K562 (cell line): ENCODE data around the gene EMC9. TPM values are rescaled to one million over a fixed set of nuclear protein-coding genes. Genes with fewer than 3 reads are reported as not detected.
A peak's percentile ranks its signal among the peaks of the same experiment; 100 is the strongest.

Experiments
- CXXC5 ChIP-seq: fragments of 250-450 bp; sonication (Bioruptor Pico); IDR thresholded peaks from 2 replicates; pipeline ENCODE4 v1.8.0; 2022; ENCODE audit warnings: inconsistent platforms, mild to moderate bottlenecking, moderate library complexity
- RREB1 ChIP-seq: fragments of 250-450 bp; sonication (Bioruptor Pico); IDR thresholded peaks from 2 replicates; pipeline ENCODE4 v1.4.0; 2020
- SAP30 ChIP-seq: fragments of 200-600 bp; sonication (generic); IDR thresholded peaks from 2 replicates; pipeline ENCODE4 v1.6.1; 2012; ENCODE audit warnings: borderline replicate concordance, low read depth, mild to moderate bottlenecking, moderate library complexity, low read length, control low read depth, inconsistent platforms; ENCODE audit not compliant: insufficient read depth, poor library complexity, severe bottlenecking
- SIN3A ChIP-seq, 2 experiments: fragments of 150-350 bp in 1 of 2; IDR thresholded peaks; 2 replicates each; pipeline ENCODE4 v1.6.1; 2011 to 2016; ENCODE audit warnings: borderline replicate concordance in 2 of 2, low read depth in 2 of 2, low read length in 2 of 2, mild to moderate bottlenecking in 2 of 2, moderate library complexity in 2 of 2; ENCODE audit not compliant: control insufficient read depth in 1 of 2
- STAT5B ChIP-seq: fragments of 250-450 bp; sonication (Bioruptor Pico); IDR thresholded peaks from 2 replicates; pipeline ENCODE4 v1.8.0; 2021; ENCODE audit warnings: mild to moderate bottlenecking, inconsistent platforms
- ZNF197 ChIP-seq: fragments of 200-800 bp; sonication (Bioruptor generic); IDR thresholded peaks from 2 replicates; pipeline ENCODE4 v1.6.1; 2016; ENCODE audit warnings: low read depth, missing genetic modification characterization, missing compliant biosample characterization
- ZNF77 ChIP-seq: fragments of 250-450 bp; sonication (Bioruptor Pico); IDR thresholded peaks from 2 replicates; pipeline ENCODE4 v1.5.0; 2020
- polyA plus RNA-seq, 8 experiments: library from polyadenylated mRNA; depleted of rRNA in 4 of 8; stranded (reverse) in 5 of 8; unstranded in 3 of 8; fragments of >200 nt; fragmentation: Nextera tagmentation in 2 of 8; fragmentation: Illumina TruSeq in 1 of 8; extraction: Ambion mirVana in 2 of 8; extraction: Trizol in 1 of 8; gene quantifications; 2 replicates each; pipeline versions ENCODE4 v1.2.1 to v1.2.3, GENCODE V29; 2011 to 2014; ENCODE audit warnings: inconsistent platforms in 1 of 8, missing spikeins in 1 of 8
- total RNA-seq, 7 experiments: library from RNA; depleted of rRNA in 6 of 7; stranded (reverse); fragments of >200 nt in 6 of 7; fragmentation: Illumina TruSeq in 2 of 7; extraction: Trizol in 2 of 7; gene quantifications; 2 replicates each; pipeline versions ENCODE4 v1.2.1 to v1.2.3, GENCODE V29; 2011 to 2021; ENCODE audit warnings: low replicate concordance in 1 of 7
- TF ChIP-seq, protein P1 (sequence below): sonication (generic); formaldehyde crosslinking; IDR thresholded peaks from 2 replicates; pipeline ENCODE4 v1.8.0; 2022; ENCODE audit warnings: mild to moderate bottlenecking, missing genetic modification reagents
- TF ChIP-seq, protein P2 (sequence below), 2 experiments: fragments of 450-650 bp; IDR thresholded peaks; 2 replicates each; pipeline ENCODE4 v1.6.1; 2016; ENCODE audit warnings: mild to moderate bottlenecking in 2 of 2, borderline replicate concordance in 1 of 2, low read depth in 1 of 2, moderate library complexity in 1 of 2

The EMC9 gene
- total and polyA plus RNA-seq, 9 of the 15 experiments (the other 6 are each of a cell fraction or from before 2014, with no cell fraction given), result 3.1 to 13.2 (median 7.8) TPM

- TF ChIP-seq RREB1, result no peak
- peak; percentile 92 for TF ChIP-seq SAP30
- TF ChIP-seq SIN3A (IDR thresholded peaks at IDR 0.05; ENCODE audit: borderline replicate concordance in 2 of 2, control insufficient read depth in 1 of 2, low read depth in 2 of 2, low read length in 2 of 2), result peak; percentile 79 to 80; a peak in 3 of 4 replicates
- TF ChIP-seq, protein P1, sequence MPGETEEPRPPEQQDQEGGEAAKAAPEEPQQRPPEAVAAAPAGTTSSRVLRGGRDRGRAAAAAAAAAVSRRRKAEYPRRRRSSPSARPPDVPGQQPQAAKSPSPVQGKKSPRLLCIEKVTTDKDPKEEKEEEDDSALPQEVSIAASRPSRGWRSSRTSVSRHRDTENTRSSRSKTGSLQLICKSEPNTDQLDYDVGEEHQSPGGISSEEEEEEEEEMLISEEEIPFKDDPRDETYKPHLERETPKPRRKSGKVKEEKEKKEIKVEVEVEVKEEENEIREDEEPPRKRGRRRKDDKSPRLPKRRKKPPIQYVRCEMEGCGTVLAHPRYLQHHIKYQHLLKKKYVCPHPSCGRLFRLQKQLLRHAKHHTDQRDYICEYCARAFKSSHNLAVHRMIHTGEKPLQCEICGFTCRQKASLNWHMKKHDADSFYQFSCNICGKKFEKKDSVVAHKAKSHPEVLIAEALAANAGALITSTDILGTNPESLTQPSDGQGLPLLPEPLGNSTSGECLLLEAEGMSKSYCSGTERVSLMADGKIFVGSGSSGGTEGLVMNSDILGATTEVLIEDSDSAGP, result no peak
- TF ChIP-seq, protein P2, sequence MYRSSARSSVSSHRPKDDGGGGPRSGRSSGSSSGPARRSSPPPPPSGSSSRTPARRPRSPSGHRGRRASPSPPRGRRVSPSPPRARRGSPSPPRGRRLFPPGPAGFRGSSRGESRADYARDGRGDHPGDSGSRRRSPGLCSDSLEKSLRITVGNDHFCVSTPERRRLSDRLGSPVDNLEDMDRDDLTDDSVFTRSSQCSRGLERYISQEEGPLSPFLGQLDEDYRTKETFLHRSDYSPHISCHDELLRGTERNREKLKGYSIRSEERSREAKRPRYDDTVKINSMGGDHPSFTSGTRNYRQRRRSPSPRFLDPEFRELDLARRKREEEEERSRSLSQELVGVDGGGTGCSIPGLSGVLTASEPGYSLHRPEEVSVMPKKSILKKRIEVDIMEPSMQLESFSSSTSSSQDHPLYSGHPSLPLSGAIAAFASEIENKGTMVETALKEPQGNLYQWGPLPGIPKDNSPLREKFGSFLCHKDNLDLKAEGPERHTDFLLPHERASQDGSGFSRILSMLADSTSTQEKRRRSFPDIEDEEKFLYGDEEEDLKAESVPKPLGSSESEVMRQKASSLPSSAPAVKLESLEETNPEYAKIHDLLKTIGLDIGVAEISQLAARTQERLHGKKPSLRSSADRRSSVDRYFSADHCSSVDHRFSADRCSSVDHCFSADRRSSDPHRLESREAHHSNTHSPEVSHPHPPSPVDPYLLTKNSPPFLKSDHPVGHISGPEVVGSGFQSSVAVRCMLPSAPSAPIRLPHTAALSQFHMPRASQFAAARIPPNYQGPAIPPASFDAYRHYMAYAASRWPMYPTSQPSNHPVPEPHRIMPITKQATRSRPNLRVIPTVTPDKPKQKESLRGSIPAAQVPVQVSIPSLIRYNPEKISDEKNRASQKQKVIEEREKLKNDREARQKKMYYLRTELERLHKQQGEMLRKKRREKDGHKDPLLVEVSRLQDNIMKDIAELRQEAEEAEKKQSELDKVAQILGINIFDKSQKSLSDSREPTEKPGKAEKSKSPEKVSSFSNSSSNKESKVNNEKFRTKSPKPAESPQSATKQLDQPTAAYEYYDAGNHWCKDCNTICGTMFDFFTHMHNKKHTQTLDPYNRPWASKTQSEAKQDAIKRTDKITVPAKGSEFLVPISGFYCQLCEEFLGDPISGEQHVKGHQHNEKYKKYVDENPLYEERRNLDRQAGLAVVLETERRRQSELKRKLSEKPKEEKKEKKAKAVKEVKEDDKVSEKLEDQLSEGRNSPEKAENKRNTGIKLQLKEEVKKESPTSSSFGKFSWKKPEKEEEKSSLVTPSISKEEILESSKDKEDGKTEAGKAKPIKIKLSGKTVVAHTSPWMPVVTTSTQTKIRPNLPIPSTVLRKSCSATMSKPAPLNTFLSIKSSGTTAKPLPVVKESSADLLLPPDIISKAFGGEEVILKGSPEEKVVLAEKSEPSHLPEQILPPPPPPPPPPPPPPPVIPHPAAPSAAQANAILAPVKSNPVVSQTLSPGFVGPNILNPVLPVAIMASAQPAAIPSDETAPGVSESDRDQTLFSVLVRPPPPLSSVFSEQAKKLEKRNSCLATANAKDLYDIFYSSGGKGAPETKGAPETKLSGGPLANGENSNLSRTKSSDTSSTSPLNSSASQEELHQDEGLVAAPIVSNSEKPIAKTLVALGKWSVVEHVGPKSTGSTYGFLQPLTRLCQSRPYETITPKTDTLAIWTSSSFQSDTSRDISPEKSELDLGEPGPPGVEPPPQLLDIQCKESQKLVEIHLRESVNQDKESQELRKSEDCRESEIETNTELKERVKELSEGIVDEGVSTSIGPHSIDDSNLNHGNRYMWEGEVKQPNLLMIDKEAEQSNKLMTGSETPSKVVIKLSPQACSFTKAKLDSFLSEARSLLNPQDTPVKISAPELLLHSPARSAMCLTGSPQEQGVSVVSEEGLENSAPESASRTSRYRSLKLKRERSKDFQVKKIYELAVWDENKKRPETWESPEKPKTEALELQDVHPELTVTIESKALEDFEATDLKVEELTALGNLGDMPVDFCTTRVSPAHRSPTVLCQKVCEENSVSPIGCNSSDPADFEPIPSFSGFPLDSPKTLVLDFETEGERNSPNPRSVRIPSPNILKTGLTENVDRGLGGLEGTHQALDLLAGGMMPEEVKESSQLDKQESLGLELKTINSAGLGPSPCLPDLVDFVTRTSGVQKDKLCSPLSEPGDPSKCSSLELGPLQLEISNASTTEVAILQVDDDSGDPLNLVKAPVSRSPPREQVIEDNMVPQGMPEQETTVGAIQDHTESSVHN (IDR thresholded peaks at IDR 0.05; ENCODE audit: borderline replicate concordance in 1 of 2, low read depth in 1 of 2), result no peak
- no peak for TF ChIP-seq STAT5B
- no peak for TF ChIP-seq ZNF77 (CRISPR knock-in tag)
- no peak for TF ChIP-seq ZNF197
- peak; percentile 82 for TF ChIP-seq CXXC5
Measured at GRCh38 chr14:24114532-24115421, 26.6 kb downstream of the EMC9 start, which contains the start of the genes DCAF11 and NRL (continued).
